T-helper 2 cell treated with Interferon-gamma antibody and Interleukin-4, amounts not matched to agents 5 μg/mL and 100 μg/mL, for 36 hours (primary cell): ENCODE results near the gene SEMA3F.
"Not testable (repeated sequence)": the region's sequence is repeated elsewhere in the genome, so short reads cannot be mapped to it uniquely, and the experiment has no call there.

Source experiments
- DNase-seq: peaks from one replicate; pipeline ENCODE4 v3.0.0; 2021; ENCODE audit warnings: low spot score
- H3K27ac Mint-ChIP-seq: one replicate; pipeline ENCODE4 v1.8.0; 2021; ENCODE audit warnings: mild to moderate bottlenecking, mixed read lengths
- H3K27me3 Mint-ChIP-seq: one replicate; pipeline ENCODE4 v1.8.0; 2021; ENCODE audit warnings: low read depth, mixed read lengths
- H3K36me3 Mint-ChIP-seq: one replicate; pipeline ENCODE4 v1.8.0; 2021; ENCODE audit warnings: low read depth, mixed read lengths
- H3K4me1 Mint-ChIP-seq: one replicate; pipeline ENCODE4 v1.8.0; 2021; ENCODE audit warnings: low read depth, mixed read lengths
- H3K4me3 Mint-ChIP-seq: one replicate; pipeline ENCODE4 v1.8.0; 2022; ENCODE audit warnings: mild to moderate bottlenecking, moderate library complexity, mixed read lengths
- H3K9me3 Mint-ChIP-seq: one replicate; pipeline ENCODE4 v1.8.0; 2021; ENCODE audit warnings: mixed read lengths

The SEMA3F gene

GRCh38 chr3:50220109-50220508 lies 65.0 kb downstream of the SEMA3F start:
- no peak for DNase-seq
- peaks cover 8% of the 10 kb centered on the region for H3K27me3 Mint-ChIP-seq
- no peak overlapping the region for H3K27ac Mint-ChIP-seq
- no peak overlapping the region for H3K4me3 Mint-ChIP-seq
- no peaks in the 10 kb centered on the region for H3K9me3 Mint-ChIP-seq
- H3K36me3 Mint-ChIP-seq: no peaks in the 10 kb centered on the region
- no peaks in the 10 kb centered on the region for H3K4me1 Mint-ChIP-seq

GRCh38 chr3:50221051-50221410 lies 65.9 kb downstream of the SEMA3F start:
- H3K4me3 Mint-ChIP-seq: no peak overlapping the region
- DNase-seq: no peak
- no peak overlapping the region for H3K27ac Mint-ChIP-seq
- H3K4me1 Mint-ChIP-seq: peaks cover 6% of the 10 kb centered on the region
- H3K36me3 Mint-ChIP-seq: no peaks in the 10 kb centered on the region
- H3K27me3 Mint-ChIP-seq: peaks cover 13% of the 10 kb centered on the region
- H3K9me3 Mint-ChIP-seq: no peaks in the 10 kb centered on the region

- Mint-ChIP-seq H3K4me3 (no peak overlapping the region), H3K27ac (no peak overlapping the region), H3K4me1 (peaks cover 9% of the 10 kb centered on the region), H3K27me3 (peaks cover 13% of the 10 kb centered on the region), H3K9me3 (no peaks in the 10 kb centered on the region), H3K36me3 (no peaks in the 10 kb centered on the region)
- DNase-seq: no peak
Observed at GRCh38 chr3:50221411-50222168, 66.5 kb downstream of the SEMA3F start.

GRCh38 chr3:50222169-50222528 lies 67.0 kb downstream of the SEMA3F start:
- Mint-ChIP-seq H3K4me1 (peaks cover 13% of the 10 kb centered on the region), H3K27me3 (peaks cover 13% of the 10 kb centered on the region), H3K36me3 (no peaks in the 10 kb centered on the region), H3K4me3 (no peak overlapping the region), H3K9me3 (no peaks in the 10 kb centered on the region), H3K27ac (no peak overlapping the region)
- no peak for DNase-seq

- no peak overlapping the region for H3K4me3 Mint-ChIP-seq
- H3K27ac Mint-ChIP-seq: no peak overlapping the region
- H3K36me3 Mint-ChIP-seq: no peaks in the 10 kb centered on the region
- no peaks in the 10 kb centered on the region for H3K9me3 Mint-ChIP-seq
- H3K4me1 Mint-ChIP-seq: peaks cover 26% of the 10 kb centered on the region
- H3K27me3 Mint-ChIP-seq: peaks cover 13% of the 10 kb centered on the region
- no peak for DNase-seq
Observed at GRCh38 chr3:50224639-50225038, 69.5 kb downstream of the SEMA3F start.

GRCh38 chr3:50226888-50227389 lies 71.8 kb downstream of the SEMA3F start:
- peaks cover 13% of the 10 kb centered on the region for H3K27me3 Mint-ChIP-seq

GRCh38 chr3:50227390-50228183 lies 72.5 kb downstream of the SEMA3F start:
- no peaks in the 10 kb centered on the region for H3K9me3 Mint-ChIP-seq
- H3K4me3 Mint-ChIP-seq: peak overlapping the region; percentile 96
- H3K36me3 Mint-ChIP-seq: no peaks in the 10 kb centered on the region
- H3K4me1 Mint-ChIP-seq: peaks cover 26% of the 10 kb centered on the region
- peak; percentile 93 for DNase-seq
- peaks cover 13% of the 10 kb centered on the region for H3K27me3 Mint-ChIP-seq
- peak overlapping the region; percentile 93 for H3K27ac Mint-ChIP-seq

More at GRCh38 chr3:50226888-50227389, 71.8 kb downstream of the SEMA3F start:
- Mint-ChIP-seq H3K4me1 (peaks cover 26% of the 10 kb centered on the region), H3K9me3 (no peaks in the 10 kb centered on the region), H3K36me3 (no peaks in the 10 kb centered on the region), H3K4me3 (peak overlapping the region; percentile 96), H3K27ac (peak overlapping the region; percentile 93)
- DNase-seq: peak; percentile 38

- Mint-ChIP-seq H3K27me3 (peaks cover 13% of the 10 kb centered on the region), H3K4me3 (peak overlapping the region; percentile 92), H3K4me1 (peaks cover 26% of the 10 kb centered on the region), H3K27ac (peak overlapping the region; percentile 93)
- not testable (repeated sequence) for DNase-seq, H3K36me3 Mint-ChIP-seq, H3K9me3 Mint-ChIP-seq
Observed at GRCh38 chr3:50228184-50228763, 73.2 kb downstream of the SEMA3F start.

GRCh38 chr3:50229490-50229889 lies 74.4 kb downstream of the SEMA3F start:
- DNase-seq: no peak
- H3K9me3 Mint-ChIP-seq: no peaks in the 10 kb centered on the region
- peak overlapping the region; percentile 73 for H3K27ac Mint-ChIP-seq
- H3K36me3 Mint-ChIP-seq: peaks cover 3% of the 10 kb centered on the region
- H3K27me3 Mint-ChIP-seq: peaks cover 9% of the 10 kb centered on the region
- peak overlapping the region; percentile 46 for H3K4me3 Mint-ChIP-seq
- H3K4me1 Mint-ChIP-seq: peaks cover 30% of the 10 kb centered on the region

GRCh38 chr3:50230104-50230793 lies 75.1 kb downstream of the SEMA3F start:
- Mint-ChIP-seq H3K4me3 (no peak overlapping the region), H3K9me3 (no peaks in the 10 kb centered on the region)

GRCh38 chr3:50230794-50231125 lies 75.6 kb downstream of the SEMA3F start:
- Mint-ChIP-seq H3K9me3 (no peaks in the 10 kb centered on the region), H3K4me3 (no peak overlapping the region), H3K36me3 (peaks cover 3% of the 10 kb centered on the region), H3K27ac (no peak overlapping the region), H3K4me1 (peaks cover 30% of the 10 kb centered on the region), H3K27me3 (peaks cover 2% of the 10 kb centered on the region)
- no peak for DNase-seq

More at GRCh38 chr3:50230104-50230793, 75.1 kb downstream of the SEMA3F start:
- DNase-seq: no peak
- H3K27me3 Mint-ChIP-seq: peaks cover 4% of the 10 kb centered on the region
- H3K4me1 Mint-ChIP-seq: peaks cover 28% of the 10 kb centered on the region
- H3K36me3 Mint-ChIP-seq: peaks cover 3% of the 10 kb centered on the region
- H3K27ac Mint-ChIP-seq: no peak overlapping the region

GRCh38 chr3:50231581-50231980 lies 76.5 kb downstream of the SEMA3F start:
- Mint-ChIP-seq H3K27ac (no peak overlapping the region), H3K27me3 (no peaks in the 10 kb centered on the region), H3K4me3 (no peak overlapping the region), H3K4me1 (peaks cover 25% of the 10 kb centered on the region), H3K9me3 (no peaks in the 10 kb centered on the region), H3K36me3 (peaks cover 4% of the 10 kb centered on the region)
- DNase-seq: no peak

GRCh38 chr3:50232303-50232702 lies 77.2 kb downstream of the SEMA3F start:
- no peak overlapping the region for H3K27ac Mint-ChIP-seq
- H3K27me3 Mint-ChIP-seq: no peaks in the 10 kb centered on the region
- peaks cover 20% of the 10 kb centered on the region for H3K4me1 Mint-ChIP-seq
- peaks cover 8% of the 10 kb centered on the region for H3K36me3 Mint-ChIP-seq
- H3K9me3 Mint-ChIP-seq: no peaks in the 10 kb centered on the region
- no peak for DNase-seq
- no peak overlapping the region for H3K4me3 Mint-ChIP-seq
